WI38 (cell line): Measurements from ENCODE around the gene MN1.

Experiments
- H3K4me3 ChIP-seq: 2 replicates; pipeline ENCODE4 v1.5.1; 2011; ENCODE audit warnings: low read depth, mild to moderate bottlenecking, control low read depth, low read length
- CTCF ChIP-seq: IDR thresholded peaks from 2 replicates; pipeline ENCODE4 v1.5.1; 2012; ENCODE audit warnings: low read depth, mild to moderate bottlenecking, control low read depth, low read length

MN1 gene

GRCh38 chr22:27799015-27799826, 2.3 kb downstream of the MN1 start:
- TF ChIP-seq CTCF = no peak
- H3K4me3 ChIP-seq = peak overlapping the region; percentile 73

- no peak overlapping the region for H3K4me3 ChIP-seq
- no peak for TF ChIP-seq CTCF
Observed at GRCh38 chr22:27798511-27799014, 3.0 kb downstream of the MN1 start.

GRCh38 chr22:27797520-27798391, 3.8 kb downstream of the MN1 start:
- H3K4me3 ChIP-seq = no peak overlapping the region
- no peak for TF ChIP-seq CTCF

- TF ChIP-seq CTCF = no peak
- no peak overlapping the region for H3K4me3 ChIP-seq
Observed at GRCh38 chr22:27796829-27797519, 4.6 kb downstream of the MN1 start.

GRCh38 chr22:27795696-27796517, 5.6 kb downstream of the MN1 start:
- no peak overlapping the region for H3K4me3 ChIP-seq
- no peak for TF ChIP-seq CTCF

GRCh38 chr22:27795053-27795452, 6.5 kb downstream of the MN1 start:
- TF ChIP-seq CTCF = no peak
- no peak overlapping the region for H3K4me3 ChIP-seq
